HCT116 (cell line): ENCODE measurements around the gene ADAM19. TPM values are rescaled to one million over a fixed set of nuclear protein-coding genes. Genes with fewer than 3 reads are reported as not detected.

Source experiments
- ATAC-seq: fragments of 200-7000 bp; cut with Tn5 transposase; 2 replicates; pipeline ENCODE4 v1.9.1; 2020; ENCODE audit warnings: mild to moderate bottlenecking, moderate library complexity
- BruUV-seq: library from RNA; stranded (reverse); fragments of 400-500 nt; replicated peaks from 2 replicates; lab custom pipeline; 2021; lab: Mats Ljungman, UMichigan
- CTCF ChIA-PET: fragments of 300-600 bp; sonication (Branson Sonifier 250); formaldehyde crosslinking; loops from one replicate; lab custom pipeline; 2021; ENCODE audit warnings: antibody characterized with exemption; lab: Charles Lee
- POLR2A ChIA-PET: fragments of 300-600, 350-600 bp; sonication (Branson Sonifier 250); formaldehyde crosslinking; loops from one replicate; lab custom pipeline; 2021; ENCODE audit warnings: antibody characterized with exemption; lab: Charles Lee
- RAD21 ChIA-PET, 2 experiments: fragments of 300-600 bp; sonication (Branson Sonifier 250); formaldehyde crosslinking; loops; one replicate each; lab custom pipeline; 2023; ENCODE audit warnings: low total read pairs in 2 of 2; ENCODE audit not compliant: uncharacterized antibody in 2 of 2, unreplicated experiment in 2 of 2, low non-redundant PET in 1 of 2; lab: Charles Lee
- DNase-seq: peaks from one replicate; pipeline ENCODE4 v3.0.0-alpha.2; 2010; ENCODE audit warnings: low read depth, low spot score
- H2AFZ ChIP-seq: fragments of 200-600 bp; shearing (Covaris generic), sonication (generic); 2 replicates; pipeline ENCODE4 v1.6.1; 2017; ENCODE audit warnings: low read depth, mixed run types, mixed read lengths, antibody characterized with exemption, low read length; ENCODE audit not compliant: poor library complexity, severe bottlenecking
- H3K27ac ChIP-seq: 2 replicates; pipeline ENCODE4 v1.5.1; 2012; ENCODE audit warnings: low read depth, low read length
- H3K27me3 ChIP-seq: fragments of 200-600 bp; sonication (generic); 2 replicates; pipeline ENCODE4 v1.6.1; 2016; ENCODE audit warnings: mixed run types, low read length, mixed read lengths; ENCODE audit not compliant: insufficient read depth
- H3K36me3 ChIP-seq, 2 experiments: fragments of 200-500 bp in 1 of 2; fragments of 200-600 bp in 1 of 2; sonication (Bioruptor generic) in 1 of 2; sonication (generic) in 1 of 2; 2 replicates each; pipeline versions ENCODE4 v1.5.1 to v1.6.1; 2014 to 2016; ENCODE audit warnings: low read length in 2 of 2, inconsistent platforms in 1 of 2, mixed read lengths in 1 of 2, mixed run types in 1 of 2; ENCODE audit not compliant: insufficient read depth in 2 of 2, control insufficient read depth in 1 of 2
- H3K4me1 ChIP-seq, 2 experiments: fragments of 200-600 bp in 1 of 2; sonication (generic) in 1 of 2; 2 replicates each; pipeline versions ENCODE4 v1.5.1 to v1.6.1; 2012 to 2017; ENCODE audit warnings: low read length in 2 of 2, inconsistent platforms in 1 of 2, mild to moderate bottlenecking in 1 of 2, mixed read lengths in 1 of 2, mixed run types in 1 of 2, moderate library complexity in 1 of 2; ENCODE audit not compliant: insufficient read depth in 2 of 2, control insufficient read depth in 1 of 2
- H3K4me2 ChIP-seq: fragments of 200-600 bp; sonication (generic); 2 replicates; pipeline ENCODE4 v1.6.1; 2017; ENCODE audit warnings: mixed run types, low read length, mixed read lengths
- H3K4me3 ChIP-seq, 2 experiments: fragments of 200-600 bp in 1 of 2; sonication (generic) in 1 of 2; replicated peaks in 1 of 2; 2 replicates each; pipeline ENCODE4 v1.5.1; 2011 to 2016; ENCODE audit warnings: low read length in 2 of 2, control low read depth in 1 of 2, low read depth in 1 of 2, mild to moderate bottlenecking in 1 of 2, mixed read lengths in 1 of 2, mixed run types in 1 of 2
- H3K79me2 ChIP-seq: fragments of 200-600 bp; sonication (generic); 2 replicates; pipeline ENCODE4 v1.6.1; 2017; ENCODE audit warnings: mild to moderate bottlenecking, mixed run types, low read length, moderate library complexity, mixed read lengths; ENCODE audit not compliant: insufficient read depth
- H3K9ac ChIP-seq: fragments of 200-600 bp; sonication (generic); 2 replicates; pipeline ENCODE4 v1.6.1; 2016; ENCODE audit warnings: low read length, mixed read lengths
- H3K9me2 ChIP-seq: fragments of 200-600 bp; sonication (generic), shearing (Covaris generic); 2 replicates; pipeline ENCODE4 v1.6.1; 2017; ENCODE audit warnings: mixed run types, mild to moderate bottlenecking, moderate library complexity; ENCODE audit not compliant: insufficient read depth
- H3K9me3 ChIP-seq, 2 experiments: fragments of 200-500 bp in 1 of 2; fragments of 200-600 bp in 1 of 2; sonication (Bioruptor generic) in 1 of 2; sonication (generic) in 1 of 2; 2 replicates each; pipeline ENCODE4 v1.6.1; 2014 to 2017; ENCODE audit warnings: low read length in 2 of 2, mixed read lengths in 2 of 2, inconsistent platforms in 1 of 2, low read depth in 1 of 2, mild to moderate bottlenecking in 1 of 2, mixed run types in 1 of 2, moderate library complexity in 1 of 2; ENCODE audit not compliant: control insufficient read depth in 1 of 2, insufficient read depth in 1 of 2
- H4K20me1 ChIP-seq: fragments of 200-600 bp; sonication (generic), shearing (Covaris generic); 2 replicates; pipeline ENCODE4 v1.6.1; 2017; ENCODE audit warnings: mixed run types, mild to moderate bottlenecking, moderate library complexity; ENCODE audit not compliant: insufficient read depth
- CBX3 ChIP-seq: IDR thresholded peaks from 2 replicates; pipeline ENCODE4 v1.6.1; 2012; ENCODE audit warnings: low read depth
- POLR2AphosphoS5 ChIP-seq: IDR thresholded peaks from 2 replicates; pipeline ENCODE4 v1.6.1; 2011; ENCODE audit warnings: mild to moderate bottlenecking, low read depth, low read length, moderate library complexity
- SP1 ChIP-seq: IDR thresholded peaks from 2 replicates; pipeline ENCODE4 v1.6.1; 2012; ENCODE audit warnings: low read depth
- intact Hi-C: fragments of 100-400 bp; cut with micrococcal nuclease; formaldehyde crosslinking; loops from 2 replicates; pipeline ENCODE4 v1.10.0; 2022
- total RNA-seq: library from RNA; stranded (reverse); gene quantifications from one replicate; pipeline ENCODE4 v1.2.1, GENCODE V29; 2021; ENCODE audit not compliant: unreplicated experiment
- TF ChIP-seq, protein P1 (sequence below): IDR thresholded peaks from 2 replicates; pipeline ENCODE4 v1.6.1; 2012
- TF ChIP-seq, protein P2 (sequence below): IDR thresholded peaks from 2 replicates; pipeline ENCODE4 v1.6.1; 2012; ENCODE audit warnings: low read depth
- TF ChIP-seq, protein P3 (sequence below): IDR thresholded peaks from 2 replicates; pipeline ENCODE4 v1.6.1; 2011; ENCODE audit warnings: mild to moderate bottlenecking, low read length, moderate library complexity; ENCODE audit not compliant: insufficient replicate concordance; ENCODE audit errors: extremely low read depth

The ADAM19 gene
- total RNA-seq, 1 experiment from 2014 or later: 77.3 TPM

DNA sequence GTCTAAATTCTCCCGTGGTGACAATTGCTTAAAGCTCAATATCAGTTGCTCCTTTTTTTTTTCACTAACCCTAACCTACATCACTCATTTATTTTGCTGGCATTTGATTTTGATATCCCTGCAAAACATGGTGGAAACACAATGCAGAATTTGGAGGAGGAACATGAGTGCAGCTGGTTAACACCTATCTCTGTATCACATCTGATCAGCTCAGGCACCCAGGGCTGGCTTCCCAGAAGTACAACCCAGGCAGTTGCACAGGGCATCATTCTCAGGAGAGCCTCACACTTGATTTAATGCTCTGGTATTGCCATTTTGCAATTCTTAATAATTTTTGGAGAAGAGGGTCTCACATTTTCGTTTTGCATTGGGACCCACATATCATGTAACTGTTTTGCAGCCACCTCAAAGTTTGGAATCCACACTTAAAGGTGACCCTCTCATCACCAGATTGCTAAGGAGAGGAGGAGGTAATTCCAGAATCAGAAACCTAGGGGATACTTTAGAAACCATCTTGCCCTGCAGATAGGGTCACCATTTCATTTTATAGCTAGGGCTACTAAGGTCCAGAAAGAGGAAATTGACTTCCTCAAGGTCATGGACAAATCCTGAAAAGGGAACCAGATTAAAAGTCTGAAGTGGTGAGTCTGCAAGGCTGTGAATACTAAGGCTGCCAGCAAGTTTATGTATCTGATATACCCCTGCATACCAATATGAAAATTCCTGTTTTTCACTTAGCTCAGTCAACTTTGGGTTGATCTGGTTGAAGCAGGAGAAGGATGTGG is 19.3 kb upstream of the ADAM19 start:
- H3K27ac ChIP-seq: no peak overlapping the region
- no TSS peak for BruUV-seq

More for the DNA sequence above, 19.3 kb upstream of the ADAM19 start:
- H3K4me2 ChIP-seq: no peak overlapping the region
- no peaks in the 10 kb centered on the region; a peak in 1 of 4 replicates for H3K4me1 ChIP-seq
- no peak for ATAC-seq
- no peak overlapping the region for H2AFZ ChIP-seq
- no peak overlapping the region for H3K4me3 ChIP-seq
- H3K9ac ChIP-seq: no peak overlapping the region
- no peaks in the 10 kb centered on the region for H3K36me3 ChIP-seq
- POLR2A ChIA-PET: no interaction called here
- no peak for DNase-seq
- CTCF ChIA-PET: no interaction called here
- TF ChIP-seq SP1 (no peak), POLR2AphosphoS5 (no peak), CBX3 (no peak)
- TF ChIP-seq, protein P1, sequence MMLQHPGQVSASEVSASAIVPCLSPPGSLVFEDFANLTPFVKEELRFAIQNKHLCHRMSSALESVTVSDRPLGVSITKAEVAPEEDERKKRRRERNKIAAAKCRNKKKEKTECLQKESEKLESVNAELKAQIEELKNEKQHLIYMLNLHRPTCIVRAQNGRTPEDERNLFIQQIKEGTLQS: no peak
- TF ChIP-seq, protein P2, sequence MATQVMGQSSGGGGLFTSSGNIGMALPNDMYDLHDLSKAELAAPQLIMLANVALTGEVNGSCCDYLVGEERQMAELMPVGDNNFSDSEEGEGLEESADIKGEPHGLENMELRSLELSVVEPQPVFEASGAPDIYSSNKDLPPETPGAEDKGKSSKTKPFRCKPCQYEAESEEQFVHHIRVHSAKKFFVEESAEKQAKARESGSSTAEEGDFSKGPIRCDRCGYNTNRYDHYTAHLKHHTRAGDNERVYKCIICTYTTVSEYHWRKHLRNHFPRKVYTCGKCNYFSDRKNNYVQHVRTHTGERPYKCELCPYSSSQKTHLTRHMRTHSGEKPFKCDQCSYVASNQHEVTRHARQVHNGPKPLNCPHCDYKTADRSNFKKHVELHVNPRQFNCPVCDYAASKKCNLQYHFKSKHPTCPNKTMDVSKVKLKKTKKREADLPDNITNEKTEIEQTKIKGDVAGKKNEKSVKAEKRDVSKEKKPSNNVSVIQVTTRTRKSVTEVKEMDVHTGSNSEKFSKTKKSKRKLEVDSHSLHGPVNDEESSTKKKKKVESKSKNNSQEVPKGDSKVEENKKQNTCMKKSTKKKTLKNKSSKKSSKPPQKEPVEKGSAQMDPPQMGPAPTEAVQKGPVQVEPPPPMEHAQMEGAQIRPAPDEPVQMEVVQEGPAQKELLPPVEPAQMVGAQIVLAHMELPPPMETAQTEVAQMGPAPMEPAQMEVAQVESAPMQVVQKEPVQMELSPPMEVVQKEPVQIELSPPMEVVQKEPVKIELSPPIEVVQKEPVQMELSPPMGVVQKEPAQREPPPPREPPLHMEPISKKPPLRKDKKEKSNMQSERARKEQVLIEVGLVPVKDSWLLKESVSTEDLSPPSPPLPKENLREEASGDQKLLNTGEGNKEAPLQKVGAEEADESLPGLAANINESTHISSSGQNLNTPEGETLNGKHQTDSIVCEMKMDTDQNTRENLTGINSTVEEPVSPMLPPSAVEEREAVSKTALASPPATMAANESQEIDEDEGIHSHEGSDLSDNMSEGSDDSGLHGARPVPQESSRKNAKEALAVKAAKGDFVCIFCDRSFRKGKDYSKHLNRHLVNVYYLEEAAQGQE: no peak
- TF ChIP-seq, protein P3, sequence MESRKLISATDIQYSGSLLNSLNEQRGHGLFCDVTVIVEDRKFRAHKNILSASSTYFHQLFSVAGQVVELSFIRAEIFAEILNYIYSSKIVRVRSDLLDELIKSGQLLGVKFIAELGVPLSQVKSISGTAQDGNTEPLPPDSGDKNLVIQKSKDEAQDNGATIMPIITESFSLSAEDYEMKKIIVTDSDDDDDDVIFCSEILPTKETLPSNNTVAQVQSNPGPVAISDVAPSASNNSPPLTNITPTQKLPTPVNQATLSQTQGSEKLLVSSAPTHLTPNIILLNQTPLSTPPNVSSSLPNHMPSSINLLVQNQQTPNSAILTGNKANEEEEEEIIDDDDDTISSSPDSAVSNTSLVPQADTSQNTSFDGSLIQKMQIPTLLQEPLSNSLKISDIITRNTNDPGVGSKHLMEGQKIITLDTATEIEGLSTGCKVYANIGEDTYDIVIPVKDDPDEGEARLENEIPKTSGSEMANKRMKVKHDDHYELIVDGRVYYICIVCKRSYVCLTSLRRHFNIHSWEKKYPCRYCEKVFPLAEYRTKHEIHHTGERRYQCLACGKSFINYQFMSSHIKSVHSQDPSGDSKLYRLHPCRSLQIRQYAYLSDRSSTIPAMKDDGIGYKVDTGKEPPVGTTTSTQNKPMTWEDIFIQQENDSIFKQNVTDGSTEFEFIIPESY: no peak
- H3K9me2 ChIP-seq: no peaks in the 10 kb centered on the region
- no peaks in the 10 kb centered on the region for H4K20me1 ChIP-seq
- RAD21 ChIA-PET: no interaction called here
- H3K79me2 ChIP-seq: no peaks in the 10 kb centered on the region
- H3K27me3 ChIP-seq: no peaks in the 10 kb centered on the region
- intact Hi-C loops: no loop called here
- no peaks in the 10 kb centered on the region for H3K9me3 ChIP-seq
